DOHH2 (cell line): ENCODE results near the gene PGBD4.

Experiments
- H3F3A ChIP-seq: fragments of 200-600 bp; sonication (generic), shearing (Covaris generic); 2 replicates; pipeline ENCODE4 v1.6.0; 2016; ENCODE audit warnings: antibody characterized with exemption, mild to moderate bottlenecking; ENCODE audit not compliant: control insufficient read depth, insufficient read depth
- H3K27ac ChIP-seq: fragments of 200-600 bp; sonication (generic); 2 replicates; pipeline ENCODE4 v1.5.1; 2014; ENCODE audit warnings: low read depth, mild to moderate bottlenecking, low read length, moderate library complexity
- H3K27me3 ChIP-seq: fragments of 200-600 bp; sonication (generic); 2 replicates; pipeline ENCODE4 v1.6.1; 2014; ENCODE audit warnings: mild to moderate bottlenecking, low read length, mixed read lengths; ENCODE audit not compliant: control insufficient read depth
- H3K36me3 ChIP-seq: fragments of 200-600 bp; sonication (generic); 2 replicates; pipeline ENCODE4 v1.6.1; 2014; ENCODE audit warnings: mild to moderate bottlenecking, low read length, moderate library complexity, mixed read lengths; ENCODE audit not compliant: control insufficient read depth
- H3K4me1 ChIP-seq: fragments of 200-600 bp; sonication (generic); 2 replicates; pipeline ENCODE4 v1.6.1; 2014; ENCODE audit warnings: mild to moderate bottlenecking, low read length, mixed read lengths; ENCODE audit not compliant: control insufficient read depth
- H3K4me2 ChIP-seq: fragments of 200-600 bp; sonication (generic); 2 replicates; pipeline ENCODE4 v1.6.0; 2014; ENCODE audit warnings: mild to moderate bottlenecking, low read length, moderate library complexity
- H3K4me3 ChIP-seq: fragments of 200-600 bp; sonication (generic); 2 replicates; pipeline ENCODE4 v1.5.1; 2014; ENCODE audit warnings: mild to moderate bottlenecking, low read length, mixed read lengths
- H3K79me2 ChIP-seq: fragments of 200-600 bp; sonication (generic); 2 replicates; pipeline ENCODE4 v1.6.1; 2014; ENCODE audit warnings: mild to moderate bottlenecking, low read length, mixed read lengths; ENCODE audit not compliant: control insufficient read depth
- H3K9me2 ChIP-seq: fragments of 200-600 bp; sonication (generic); replicated peaks from 2 replicates; pipeline ENCODE4 v1.6.1; 2014; ENCODE audit warnings: mild to moderate bottlenecking, low read length, mixed read lengths; ENCODE audit not compliant: control insufficient read depth
- H3K9me3 ChIP-seq: fragments of 200-600 bp; sonication (generic); 2 replicates; pipeline ENCODE4 v1.6.1; 2014; ENCODE audit warnings: antibody characterized with exemption, low read length, mixed read lengths; ENCODE audit not compliant: control insufficient read depth, insufficient read depth
- H4K20me1 ChIP-seq: fragments of 200-600 bp; sonication (generic); 2 replicates; pipeline ENCODE4 v1.6.0; 2014; ENCODE audit warnings: low read depth, mild to moderate bottlenecking, antibody characterized with exemption, low read length, moderate library complexity; ENCODE audit not compliant: control insufficient read depth, insufficient read depth
- CTCF ChIP-seq: fragments of 200-600 bp; sonication (generic); IDR thresholded peaks from one replicate; pipeline ENCODE4 v1.5.1; 2014; ENCODE audit warnings: antibody characterized with exemption, mild to moderate bottlenecking, low read depth, low read length; ENCODE audit not compliant: poor library complexity, severe bottlenecking
- EZH2phosphoT487 ChIP-seq: fragments of 200-600 bp; sonication (generic); IDR thresholded peaks from 2 replicates; pipeline ENCODE4 v1.6.1; 2017; ENCODE audit warnings: borderline replicate concordance, mild to moderate bottlenecking, antibody characterized with exemption, low read length, moderate library complexity, mixed read lengths

PGBD4 gene

GRCh38 chr15:34154725-34155204 lies 52.9 kb downstream of the PGBD4 start:
- Histone ChIP-seq H3K9me3 (peaks cover 24% of the 10 kb centered on the region), H3K27ac (no peak overlapping the region), H3K4me3 (no peak overlapping the region), H3K9me2 (no peaks in the 10 kb centered on the region), H3K27me3 (no peaks in the 10 kb centered on the region), H3K4me1 (peaks cover 15% of the 10 kb centered on the region), H4K20me1 (no peaks in the 10 kb centered on the region), H3K36me3 (peaks cover 47% of the 10 kb centered on the region), H3K79me2 (no peaks in the 10 kb centered on the region), H3K4me2 (no peak overlapping the region), H3F3A (no peaks in the 10 kb centered on the region)
- TF ChIP-seq CTCF (no peak), EZH2phosphoT487 (no peak)

DNA sequence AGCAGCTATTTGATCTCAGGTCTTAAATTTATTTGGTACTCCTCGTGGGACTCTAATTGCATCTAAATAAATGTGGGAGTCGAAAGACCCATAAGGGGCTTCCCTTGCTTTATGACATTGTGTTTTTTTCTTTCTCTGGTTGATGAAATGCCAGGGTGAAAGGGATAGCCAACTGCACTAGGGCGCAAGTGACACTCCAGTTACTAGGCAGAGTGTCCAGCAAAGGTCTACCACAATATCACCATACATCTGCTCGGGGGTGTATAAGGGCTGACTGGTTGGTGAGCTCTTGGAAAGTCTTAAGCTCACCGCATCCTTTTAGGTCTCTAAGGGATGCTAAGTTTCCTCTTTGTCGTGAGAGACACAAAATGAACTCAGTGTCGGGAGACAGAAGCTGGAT lies 54.0 kb downstream of the PGBD4 start:
- no peak overlapping the region for H3K27ac ChIP-seq
- H4K20me1 ChIP-seq: no peaks in the 10 kb centered on the region
- H3K79me2 ChIP-seq: no peaks in the 10 kb centered on the region
- H3K36me3 ChIP-seq: peaks cover 48% of the 10 kb centered on the region
- H3K4me2 ChIP-seq: no peak overlapping the region
- H3K9me3 ChIP-seq: peaks cover 28% of the 10 kb centered on the region
- TF ChIP-seq CTCF (no peak), EZH2phosphoT487 (no peak)
- H3K9me2 ChIP-seq: no peaks in the 10 kb centered on the region
- no peaks in the 10 kb centered on the region for H3F3A ChIP-seq
- no peak overlapping the region for H3K4me3 ChIP-seq
- peaks cover 14% of the 10 kb centered on the region for H3K4me1 ChIP-seq
- H3K27me3 ChIP-seq: no peaks in the 10 kb centered on the region
